Measurements from ENCODE around the gene ADGRB3. TPM values are rescaled to one million over a fixed set of nuclear protein-coding genes. Genes with fewer than 3 reads are reported as not detected.

ADGRB3 gene
- total and polyA plus RNA-seq, 4 donors, result 0.21 to 2.3 (median 0.48) TPM

GRCh38 chr6:68951270-68951669 lies 316.2 kb downstream of the ADGRB3 start:
- no peak overlapping the region for H3K27ac ChIP-seq (ENCODE audit: low read depth in 1 of 2, low read length in 2 of 2)
- H3K27me3 ChIP-seq (ENCODE audit: control insufficient read depth in 4 of 4, insufficient read depth in 4 of 4, low read length in 3 of 4), result peaks cover 0 to 3% (median under 1%) of the 10 kb centered on the region in 4 donors
- H3K36me3 ChIP-seq (ENCODE audit: control insufficient read depth in 4 of 4, insufficient read depth in 3 of 4, low read depth in 1 of 4, low read length in 3 of 4), result no peaks in the 10 kb centered on the region
- H3K9me3 ChIP-seq (ENCODE audit: control insufficient read depth in 4 of 4, low read length in 3 of 4), result no peaks in the 10 kb centered on the region
- no peak for DNase-seq (ENCODE audit: low spot score)
- H3K4me3 ChIP-seq (ENCODE audit: low read depth in 1 of 3, low read length in 3 of 3), result no peak overlapping the region
- TF ChIP-seq ATF3 (IDR thresholded peaks at IDR 0.05) (no peak), GABPA (IDR thresholded peaks at IDR 0.05 in 1 of 2, conservative IDR thresholded peaks at IDR 0.05 in 1 of 2) (no peak), FOXA2 (IDR thresholded peaks at IDR 0.05) (no peak), REST (IDR thresholded peaks at IDR 0.05) (no peak), NR2F2 (IDR thresholded peaks at IDR 0.05) (no peak), RXRA (IDR thresholded peaks at IDR 0.05) (no peak), EGR1 (IDR thresholded peaks at IDR 0.05; ENCODE audit: low read depth in 2 of 2) (no peak), JUND (IDR thresholded peaks at IDR 0.05) (no peak), RAD21 (IDR thresholded peaks at IDR 0.05) (no peak), SP1 (IDR thresholded peaks at IDR 0.05) (no peak), YY1 (IDR thresholded peaks at IDR 0.05) (no peak)
- 35% methylated on average over 10 of the region's 10 CpGs for WGBS
- H3K9ac ChIP-seq (ENCODE audit: low read depth in 1 of 2, low read length in 2 of 2), result no peak overlapping the region
- no peaks in the 10 kb centered on the region for H3K4me1 ChIP-seq (ENCODE audit: control insufficient read depth in 4 of 4, insufficient read depth in 4 of 4, low read length in 3 of 4)

- Histone ChIP-seq H3K9ac (ENCODE audit: low read depth in 1 of 2, low read length in 2 of 2) (no peak overlapping the region), H3K36me3 (ENCODE audit: control insufficient read depth in 4 of 4, insufficient read depth in 3 of 4, low read depth in 1 of 4, low read length in 3 of 4) (no peaks in the 10 kb centered on the region), H3K27me3 (ENCODE audit: control insufficient read depth in 4 of 4, insufficient read depth in 4 of 4, low read length in 3 of 4) (no peaks in the 10 kb centered on the region), H3K27ac (ENCODE audit: low read depth in 1 of 2, low read length in 2 of 2) (no peak overlapping the region), H3K4me3 (ENCODE audit: low read depth in 1 of 3, low read length in 3 of 3) (no peak overlapping the region), H3K4me1 (ENCODE audit: control insufficient read depth in 4 of 4, insufficient read depth in 4 of 4, low read length in 3 of 4) (no peaks in the 10 kb centered on the region), H3K9me3 (ENCODE audit: control insufficient read depth in 4 of 4, low read length in 3 of 4) (no peaks in the 10 kb centered on the region)
- WGBS, result 55% methylated on average over 2 of the region's 2 CpGs
- no peak for TF ChIP-seq ATF3 (IDR thresholded peaks at IDR 0.05)
- no peak for TF ChIP-seq SP1 (IDR thresholded peaks at IDR 0.05)
- TF ChIP-seq RAD21 (IDR thresholded peaks at IDR 0.05), result peak; percentile 23 to 46
- no peak for TF ChIP-seq HNF4A (conservative IDR thresholded peaks at IDR 0.05)
- no peak for DNase-seq (ENCODE audit: low spot score)
Observed at GRCh38 chr6:68958327-68958726, 323.2 kb downstream of the ADGRB3 start.

GRCh38 chr6:68967549-68968300 lies 332.6 kb downstream of the ADGRB3 start:
- WGBS, result 40% methylated on average over 11 of the region's 11 CpGs
- DNase-seq (ENCODE audit: low spot score), result peak; percentile 72
- Histone ChIP-seq H3K4me3 (ENCODE audit: low read depth in 1 of 3, low read length in 3 of 3) (no peak overlapping the region), H3K9me3 (ENCODE audit: control insufficient read depth in 4 of 4, low read length in 3 of 4) (no peaks in the 10 kb centered on the region), H3K36me3 (ENCODE audit: control insufficient read depth in 4 of 4, insufficient read depth in 3 of 4, low read depth in 1 of 4, low read length in 3 of 4) (no peaks in the 10 kb centered on the region), H3K4me1 (ENCODE audit: control insufficient read depth in 4 of 4, insufficient read depth in 4 of 4, low read length in 3 of 4) (no peaks in the 10 kb centered on the region), H3K27me3 (ENCODE audit: control insufficient read depth in 4 of 4, insufficient read depth in 4 of 4, low read length in 3 of 4) (no peaks in the 10 kb centered on the region), H3K9ac (ENCODE audit: low read depth in 1 of 2, low read length in 2 of 2) (no peak overlapping the region), H3K27ac (ENCODE audit: low read depth in 1 of 2, low read length in 2 of 2) (no peak overlapping the region)
- TF ChIP-seq EGR1 (IDR thresholded peaks at IDR 0.05; ENCODE audit: low read depth in 2 of 2) (no peak), RAD21 (IDR thresholded peaks at IDR 0.05) (peak; percentile 79 to 86), ZBTB33 (IDR thresholded peaks at IDR 0.05) (no peak), GABPA (IDR thresholded peaks at IDR 0.05 in 1 of 2, conservative IDR thresholded peaks at IDR 0.05 in 1 of 2) (no peak), RXRA (IDR thresholded peaks at IDR 0.05) (no peak), FOXA2 (IDR thresholded peaks at IDR 0.05) (no peak), MAX (IDR thresholded peaks at IDR 0.05) (no peak), REST (IDR thresholded peaks at IDR 0.05) (no peak), ATF3 (IDR thresholded peaks at IDR 0.05) (no peak)
